HG02884 (cell line): Measurements from ENCODE around the gene ARHGAP6.
"Not testable (repeated sequence)": the region's sequence is repeated elsewhere in the genome, so short reads cannot be mapped to it uniquely, and the experiment has no call there.

ENCODE experiments used
- ATAC-seq: cut with Tn5 transposase; IDR thresholded peaks from one replicate; pipeline ENCODE4 v1.9.1; 2021; ENCODE audit warnings: mild to moderate bottlenecking, moderate library complexity; ENCODE audit not compliant: unreplicated experiment

Gene ARHGAP6

GRCh38 chrX:11579636-11580600 is 85.8 kb downstream of the ARHGAP6 start:
- ATAC-seq = no peak

GRCh38 chrX:11578301-11578700 is 87.4 kb downstream of the ARHGAP6 start:
- ATAC-seq = not testable (repeated sequence)

GRCh38 chrX:11577603-11578002 is 88.1 kb downstream of the ARHGAP6 start:
- ATAC-seq = no peak

- ATAC-seq = no peak
Observed at GRCh38 chrX:11575332-11575731, 90.4 kb downstream of the ARHGAP6 start.

GRCh38 chrX:11567528-11568220 is 98.0 kb downstream of the ARHGAP6 start:
- ATAC-seq = no peak

GRCh38 chrX:11566789-11567188 is 98.9 kb downstream of the ARHGAP6 start:
- no peak for ATAC-seq

- ATAC-seq = no peak
Observed at GRCh38 chrX:11566173-11566572, 99.5 kb downstream of the ARHGAP6 start.

GRCh38 chrX:11564546-11564945 is 101.2 kb downstream of the ARHGAP6 start:
- ATAC-seq = no peak

GRCh38 chrX:11562570-11562969 is 103.2 kb downstream of the ARHGAP6 start:
- ATAC-seq = no peak

GRCh38 chrX:11558972-11559371 is 106.7 kb downstream of the ARHGAP6 start:
- ATAC-seq = no peak

- no peak for ATAC-seq
Observed at GRCh38 chrX:11557120-11557519, 108.6 kb downstream of the ARHGAP6 start.

- ATAC-seq = no peak
Observed at GRCh38 chrX:11555759-11556158, 110.0 kb downstream of the ARHGAP6 start.

GRCh38 chrX:11553594-11553993 is 112.1 kb downstream of the ARHGAP6 start:
- no peak for ATAC-seq

- ATAC-seq = no peak
Observed at GRCh38 chrX:11551151-11551550, 114.6 kb downstream of the ARHGAP6 start.

GRCh38 chrX:11546917-11547316 is 118.8 kb downstream of the ARHGAP6 start:
- ATAC-seq = no peak

GRCh38 chrX:11543249-11543648 is 122.5 kb downstream of the ARHGAP6 start:
- ATAC-seq = no peak

- no peak for ATAC-seq
Observed at GRCh38 chrX:11541510-11541909, 124.2 kb downstream of the ARHGAP6 start.

- peak; percentile 84 for ATAC-seq
Observed at GRCh38 chrX:11540532-11541377, 125.0 kb downstream of the ARHGAP6 start.

GRCh38 chrX:11537141-11537540 is 128.6 kb downstream of the ARHGAP6 start:
- no peak for ATAC-seq

GRCh38 chrX:11535156-11535919 is 130.4 kb downstream of the ARHGAP6 start:
- no peak for ATAC-seq
